Epithelial cell of alveolus of lung (primary cell): ENCODE results near the gene PAXX. TPM values are rescaled to one million over a fixed set of nuclear protein-coding genes. Genes with fewer than 3 reads are reported as not detected.

Source experiments
- total RNA-seq: library from RNA; depleted of rRNA; stranded (reverse); fragments of >200 nt; gene quantifications from 2 replicates; pipeline ENCODE4 v1.2.1, GENCODE V29; 2015

The PAXX gene
- 19.1 and 33.0 TPM in 2 replicates for total RNA-seq

GRCh38 chr9:136991993-136992818, at the start of gene PAXX:
TSS of gene PAXX (plus strand) at chr9:136992422. CDS start at chr9:136992444, 22 bp downstream.

GRCh38 chr9:136944519-136945332, 47.5 kb upstream of the PAXX start, which contains the start of the genes C8G and FBXW5:
TSS of gene C8G (plus strand) at chr9:136945243. CDS start at chr9:136945321, 78 bp downstream.
TSS of gene FBXW5 (minus strand) at chr9:136944738. CDS start at chr9:136944083, 655 bp downstream.

GRCh38 chr9:136951541-136952320, 40.5 kb upstream of the PAXX start, which contains the start of gene LCN12:
TSS of gene LCN12 (plus strand) at chr9:136952273. CDS start at chr9:136952328, 55 bp downstream.

GRCh38 chr9:136977223-136977622, 15.0 kb upstream of the PAXX start, which contains the start of gene PTGDS:
TSS of gene PTGDS (plus strand) at chr9:136977504. CDS start at chr9:136977579, 75 bp downstream.

GRCh38 chr9:136982232-136983051, 9.8 kb upstream of the PAXX start, which contains the start of gene LCNL1:
TSS of gene LCNL1 (plus strand) at chr9:136982993. CDS start at chr9:136983587, 594 bp downstream.

GRCh38 chr9:136996361-136997292, 4.4 kb downstream of the PAXX start, which contains the start of gene CLIC3:
TSS of gene CLIC3 (minus strand) at chr9:136996568. CDS start at chr9:136996543, 25 bp downstream.

GRCh38 chr9:137027369-137028262, 35.4 kb downstream of the PAXX start, which contains the start of gene ABCA2:
TSS of gene ABCA2 (minus strand) at chr9:137028237. CDS start at chr9:137028140, 97 bp downstream.

GRCh38 chr9:137031904-137032640, 39.9 kb downstream of the PAXX start, which contains the start of gene FUT7:
TSS of gene FUT7 (minus strand) at chr9:137032088. CDS start at chr9:137031991, 97 bp downstream.

Other genes starting within 250 kb of the PAXX start
- gene LCN10, start 249.5 kb upstream of the PAXX start, total RNA-seq = not detected in 2 replicates
- not detected in 2 replicates for gene LCN6, start 243.9 kb upstream of the PAXX start, total RNA-seq
- gene LCN8, start 234.2 kb upstream of the PAXX start, total RNA-seq = not detected in 2 replicates
- gene LCN15, start 227.9 kb upstream of the PAXX start, total RNA-seq = not detected in 2 replicates
- gene TMEM141, start 201.1 kb upstream of the PAXX start, total RNA-seq = 57.3 and 94.1 TPM in 2 replicates
- gene CCDC183, start 196.1 kb upstream of the PAXX start, total RNA-seq = 1.1 TPM in 1 of 2 replicates, not detected in the other
- gene RABL6, start 184.5 kb upstream of the PAXX start, total RNA-seq = 57.3 and 90.6 TPM in 2 replicates
- gene AJM1, start 149.9 kb upstream of the PAXX start, total RNA-seq = 0.52 and 0.88 TPM in 2 replicates
- gene PHPT1, start 143.0 kb upstream of the PAXX start, total RNA-seq = 101 and 129 TPM in 2 replicates
- gene MAMDC4, start 140.1 kb upstream of the PAXX start, total RNA-seq = 0.91 and 2.2 TPM in 2 replicates
- 305 and 403 TPM in 2 replicates for gene EDF1, start 126.1 kb upstream of the PAXX start, total RNA-seq
- gene TRAF2, start 105.9 kb upstream of the PAXX start, total RNA-seq = 8.5 and 11.9 TPM in 2 replicates
- gene FBXW5, start 47.7 kb upstream of the PAXX start, total RNA-seq = 127 and 134 TPM in 2 replicates
- not detected in 2 replicates for gene C8G, start 47.2 kb upstream of the PAXX start, total RNA-seq
- not detected in 2 replicates for gene LCN12, start 40.1 kb upstream of the PAXX start, total RNA-seq
- 0.39 and 78.2 TPM in 2 replicates for gene PTGDS, start 14.9 kb upstream of the PAXX start, total RNA-seq
- 1.9 TPM in 1 of 2 replicates, not detected in the other for gene LCNL1, start 9.4 kb upstream of the PAXX start, total RNA-seq
- gene CLIC3, start 4.1 kb downstream of the PAXX start, total RNA-seq = 3.1 and 6.2 TPM in 2 replicates
- 14.9 and 15.8 TPM in 2 replicates for gene ABCA2, start 35.8 kb downstream of the PAXX start, total RNA-seq
- gene FUT7, start 39.7 kb downstream of the PAXX start, total RNA-seq = not detected in 2 replicates
- gene NPDC1, start 53.8 kb downstream of the PAXX start, total RNA-seq = 25.2 and 54.9 TPM in 2 replicates
- 0.72 TPM in 1 of 2 replicates, not detected in the other for gene ENTPD2, start 61.6 kb downstream of the PAXX start, total RNA-seq
- gene SAPCD2, start 78.1 kb downstream of the PAXX start, total RNA-seq = 5.0 and 10.7 TPM in 2 replicates
- gene UAP1L1, start 85.1 kb downstream of the PAXX start, total RNA-seq = 5.7 and 11.7 TPM in 2 replicates
- 50.3 and 94.1 TPM in 2 replicates for gene MAN1B1, start 94.6 kb downstream of the PAXX start, total RNA-seq
- 69.8 and 123 TPM in 2 replicates for gene DPP7, start 122.3 kb downstream of the PAXX start, total RNA-seq
- gene GRIN1, start 146.7 kb downstream of the PAXX start, total RNA-seq = not detected in 2 replicates
- gene LRRC26, start 177.6 kb downstream of the PAXX start, total RNA-seq = not detected in 2 replicates
- not detected in 2 replicates for gene TMEM210, start 179.6 kb downstream of the PAXX start, total RNA-seq
- 7.8 and 20.0 TPM in 2 replicates for gene ANAPC2, start 196.1 kb downstream of the PAXX start, total RNA-seq
- 61.1 and 99.0 TPM in 2 replicates for gene SSNA1, start 196.3 kb downstream of the PAXX start, total RNA-seq
- gene TPRN, start 208.3 kb downstream of the PAXX start, total RNA-seq = 7.8 and 12.2 TPM in 2 replicates
- gene TMEM203, start 213.2 kb downstream of the PAXX start, total RNA-seq = 45.5 and 57.0 TPM in 2 replicates
- 8.3 and 15.6 TPM in 2 replicates for gene NDOR1, start 213.3 kb downstream of the PAXX start, total RNA-seq
- gene RNF208, start 229.8 kb downstream of the PAXX start, total RNA-seq = 0.13 and 6.3 TPM in 2 replicates
- gene CYSRT1, start 232.8 kb downstream of the PAXX start, total RNA-seq = under 0.01 and 1.9 TPM in 2 replicates
- gene RNF224, start 235.1 kb downstream of the PAXX start, total RNA-seq = not detected in 2 replicates
- not detected in 2 replicates for gene SLC34A3, start 238.5 kb downstream of the PAXX start, total RNA-seq
- 224 and 626 TPM in 2 replicates for gene TUBB4B, start 248.9 kb downstream of the PAXX start, total RNA-seq